ENCODE measurements around the gene C16orf87. TPM values are rescaled to one million over a fixed set of nuclear protein-coding genes. Genes with fewer than 3 reads are reported as not detected.

The C16orf87 gene
- total RNA-seq, 1 experiment from 2014 or later = 10.2 TPM

- H4K20me1 ChIP-seq (ENCODE audit: insufficient read depth) = no peaks in the 10 kb centered on the region
- ChIA-PET POLR2A (no interaction called here), CTCF (no interaction called here), RAD21 (ENCODE audit: low non-redundant PET in 1 of 2, low total read pairs in 2 of 2, uncharacterized antibody in 2 of 2, unreplicated experiment in 2 of 2) (no interaction called here)
- no peak overlapping the region for H3K27ac ChIP-seq (ENCODE audit: low read depth, low read length)
- TF ChIP-seq RAD21 (IDR thresholded peaks at IDR 0.05; ENCODE audit: low read depth) (no peak), EGR1 (IDR thresholded peaks at IDR 0.05; ENCODE audit: low read depth) (no peak), CTCF (IDR thresholded peaks at IDR 0.05 in 2 of 3, conservative IDR thresholded peaks at IDR 0.05 in 1 of 3; ENCODE audit: borderline replicate concordance in 1 of 3, insufficient read depth in 1 of 3, low read depth in 2 of 3, low read length in 2 of 3) (no peak), ZNF274 (IDR thresholded peaks at IDR 0.05; ENCODE audit: low read depth, low read length) (no peak), EZH2 (IDR thresholded peaks at IDR 0.05) (no peak), POLR2AphosphoS5 (IDR thresholded peaks at IDR 0.05; ENCODE audit: low read depth, low read length) (no peak), CEBPB (IDR thresholded peaks at IDR 0.05; ENCODE audit: low read depth) (no peak), ELF1 (IDR thresholded peaks at IDR 0.05; ENCODE audit: borderline replicate concordance, low read depth) (no peak), YY1 (IDR thresholded peaks at IDR 0.05; ENCODE audit: extremely low read depth, insufficient replicate concordance, low read depth, low read length) (no peak), EZH2phosphoT487 (IDR thresholded peaks at IDR 0.05; ENCODE audit: borderline replicate concordance) (no peak), SP1 (IDR thresholded peaks at IDR 0.05; ENCODE audit: low read depth) (no peak)
- TF ChIP-seq, protein P1, sequence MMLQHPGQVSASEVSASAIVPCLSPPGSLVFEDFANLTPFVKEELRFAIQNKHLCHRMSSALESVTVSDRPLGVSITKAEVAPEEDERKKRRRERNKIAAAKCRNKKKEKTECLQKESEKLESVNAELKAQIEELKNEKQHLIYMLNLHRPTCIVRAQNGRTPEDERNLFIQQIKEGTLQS (IDR thresholded peaks at IDR 0.05) = no peak
- H3K36me3 ChIP-seq (ENCODE audit: control insufficient read depth in 1 of 2, insufficient read depth in 2 of 2, low read length in 2 of 2) = no peaks in the 10 kb centered on the region
- ATAC-seq (no peak), DNase-seq (ENCODE audit: low read depth, low spot score) (no peak)
- no peak overlapping the region for H3K9ac ChIP-seq (ENCODE audit: low read length)
- H3K79me2 ChIP-seq (ENCODE audit: insufficient read depth, low read length) = 0 out of 2 replicates have a peak, but pooled peaks cover 3% of the 10 kb centered on the region
- no peaks in the 10 kb centered on the region for H3K9me3 ChIP-seq (ENCODE audit: control insufficient read depth in 1 of 2, insufficient read depth in 1 of 2, low read depth in 1 of 2, low read length in 2 of 2)
- no TSS peak for BruUV-seq (replicated peaks)
- H3K4me1 ChIP-seq (ENCODE audit: control insufficient read depth in 1 of 2, insufficient read depth in 2 of 2, low read length in 2 of 2) = no peaks in the 10 kb centered on the region
- no peak overlapping the region for H2AFZ ChIP-seq (ENCODE audit: low read depth, low read length, poor library complexity, severe bottlenecking)
- no peak overlapping the region for H3K4me3 ChIP-seq (replicated peaks in 1 of 2; ENCODE audit: low read depth in 1 of 2, low read length in 2 of 2)
- H3K9me2 ChIP-seq (ENCODE audit: insufficient read depth) = no peaks in the 10 kb centered on the region
- H3K27me3 ChIP-seq (ENCODE audit: insufficient read depth, low read length) = no peaks in the 10 kb centered on the region
- intact Hi-C loops (cut with micrococcal nuclease) = loop anchor here (10.0 kb wide), 1 partner anchor 249 kb away; no protein-coding TSS in a partner anchor
- H3K4me2 ChIP-seq (ENCODE audit: low read length) = no peak overlapping the region
These were observed 27.6 kb downstream of the C16orf87 start for GRCh38 chr16:46803373-46803772.

Measured in HCT116 (cell line).